Muscle layer of duodenum (tissue), 2 donors: ENCODE results near the gene PSTPIP2.
A peak's percentile ranks its signal among the peaks of the same experiment; 100 is the strongest.
"Not testable (repeated sequence)": the region's sequence is repeated elsewhere in the genome, so short reads cannot be mapped to it uniquely, and the experiment has no call there.

Experiments used
- H3K27ac ChIP-seq: one replicate; pipeline ENCODE4 v1.7.0; 2013; ENCODE audit warnings: mild to moderate bottlenecking, low read length
- H3K27me3 ChIP-seq: one replicate; pipeline ENCODE4 v1.7.0; 2013; ENCODE audit warnings: low read depth, mild to moderate bottlenecking, control low read depth, low read length
- H3K36me3 ChIP-seq, 2 donors: one replicate each; pipeline ENCODE4 v1.7.0; 2013; ENCODE audit warnings: low read length in 2 of 2, control low read depth in 1 of 2, mild to moderate bottlenecking in 1 of 2; ENCODE audit not compliant: insufficient read depth in 2 of 2, control insufficient read depth in 1 of 2
- H3K4me1 ChIP-seq, 2 donors: one replicate each; pipeline ENCODE4 v1.7.0; 2013; ENCODE audit warnings: low read length in 2 of 2, mild to moderate bottlenecking in 2 of 2, control low read depth in 1 of 2, moderate library complexity in 1 of 2; ENCODE audit not compliant: insufficient read depth in 2 of 2, control insufficient read depth in 1 of 2
- H3K4me3 ChIP-seq, 2 donors: one replicate each; pipeline ENCODE4 v1.7.0; 2013; ENCODE audit warnings: low read length in 2 of 2, low read depth in 1 of 2, mild to moderate bottlenecking in 1 of 2
- H3K9me3 ChIP-seq, 2 donors: one replicate each; pipeline ENCODE4 v1.7.0; 2013; ENCODE audit warnings: low read length in 2 of 2, control low read depth in 1 of 2, mild to moderate bottlenecking in 1 of 2; ENCODE audit not compliant: control insufficient read depth in 1 of 2
- donor health status: healthy.

Gene PSTPIP2

DNA sequence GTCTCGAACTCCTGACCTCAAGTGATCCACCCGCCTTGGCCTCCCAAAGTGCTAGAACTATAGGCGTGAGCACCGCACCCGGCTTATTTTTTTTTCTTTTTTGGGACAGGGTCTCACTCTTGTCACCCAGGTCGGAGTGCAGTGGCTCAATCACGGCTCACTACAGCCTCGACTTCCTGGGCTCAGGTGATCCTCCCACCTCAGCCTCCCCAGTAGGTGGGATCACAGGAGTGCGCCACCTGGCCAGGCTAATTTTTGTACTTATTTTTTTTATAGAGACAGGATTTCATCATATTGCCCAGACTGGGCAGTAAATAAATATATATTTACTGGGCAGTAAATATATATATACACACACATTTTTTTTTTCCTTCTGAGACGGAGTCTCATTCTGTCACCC, 23.5 kb upstream of the PSTPIP2 start:
- Histone ChIP-seq H3K4me1 (peaks cover 0 to 41% of the 10 kb centered on the region in 2 donors), H3K4me3 (no peak overlapping the region), H3K27me3 (no peaks in the 10 kb centered on the region), H3K36me3 (peaks cover 12 to 19% of the 10 kb centered on the region in 2 donors), H3K9me3 (no peaks in the 10 kb centered on the region), H3K27ac (no peak overlapping the region)

DNA sequence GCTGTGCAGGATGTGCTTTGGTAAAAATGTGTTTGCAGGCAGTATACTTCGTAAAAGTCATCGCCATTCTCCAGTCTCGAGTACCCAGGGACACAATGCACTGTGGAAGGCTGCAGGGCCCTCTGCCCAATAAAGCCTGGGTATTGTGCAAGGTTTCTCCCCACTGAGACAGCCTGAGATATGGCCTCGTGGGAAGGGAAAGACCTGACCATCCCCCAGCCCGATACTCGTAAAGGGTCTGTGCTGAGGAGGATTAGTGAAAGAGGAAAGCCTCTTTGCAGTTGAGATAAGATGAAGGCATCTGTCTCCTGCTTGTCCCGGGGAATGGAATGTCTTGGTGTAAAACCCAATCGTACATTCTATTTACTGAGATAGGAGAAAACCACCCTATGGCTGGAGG, 16.4 kb upstream of the PSTPIP2 start:
- not testable (repeated sequence) for H3K4me3 ChIP-seq, H3K9me3 ChIP-seq, H3K27me3 ChIP-seq, H3K27ac ChIP-seq
- H3K36me3 ChIP-seq = peaks cover 71 to 82% of the 10 kb centered on the region in 2 donors
- H3K4me1 ChIP-seq = peaks cover 0 to 15% of the 10 kb centered on the region in 2 donors

DNA sequence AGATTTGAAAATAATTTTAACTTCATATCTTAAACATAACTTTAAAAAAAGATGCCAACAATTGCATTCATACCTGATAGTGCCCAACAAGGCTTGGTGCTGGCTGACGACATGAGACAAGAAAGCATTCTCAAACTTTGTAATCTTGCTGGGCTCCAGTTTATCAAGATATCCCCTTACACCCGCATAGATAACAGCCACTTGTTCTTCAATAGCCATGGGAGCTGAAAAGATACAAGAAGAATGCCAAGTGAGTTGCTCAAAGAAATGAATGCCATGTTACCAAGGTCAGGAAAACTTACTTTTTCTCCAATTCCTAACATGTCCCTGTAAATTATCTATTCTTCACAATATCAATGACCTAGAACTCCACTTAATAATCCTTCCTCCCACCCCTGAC, 12.4 kb upstream of the PSTPIP2 start:
- no peaks in the 10 kb centered on the region for H3K27me3 ChIP-seq
- no peak overlapping the region for H3K4me3 ChIP-seq
- H3K27ac ChIP-seq = no peak overlapping the region
- no peaks in the 10 kb centered on the region for H3K9me3 ChIP-seq
- H3K4me1 ChIP-seq = no peaks in the 10 kb centered on the region
- peaks cover 66 to 87% of the 10 kb centered on the region in 2 donors for H3K36me3 ChIP-seq

DNA sequence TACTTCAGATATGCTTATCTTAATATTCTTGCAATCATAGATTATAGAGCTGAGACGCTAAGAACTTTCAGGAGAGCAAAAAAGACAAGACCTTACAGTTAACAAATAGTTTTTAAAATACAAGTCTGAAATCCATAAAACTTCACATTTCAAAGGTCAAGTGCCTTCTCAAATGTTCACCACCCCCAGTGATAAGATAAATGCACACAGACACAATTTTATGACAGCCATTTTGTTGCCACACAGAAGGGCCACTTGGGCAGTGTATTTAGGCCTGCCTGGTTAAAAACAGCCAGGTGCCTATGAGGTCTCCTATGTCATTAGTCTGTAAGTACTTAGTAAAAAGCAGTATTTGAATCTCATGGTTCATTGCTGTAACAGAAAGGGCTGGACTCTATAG, 8.1 kb upstream of the PSTPIP2 start:
- no peak overlapping the region for H3K4me3 ChIP-seq
- H3K27me3 ChIP-seq = no peaks in the 10 kb centered on the region
- no peak overlapping the region for H3K27ac ChIP-seq
- peaks cover 2 to 6% of the 10 kb centered on the region in 2 donors for H3K4me1 ChIP-seq
- peaks cover 33 to 47% of the 10 kb centered on the region in 2 donors for H3K36me3 ChIP-seq
- no peaks in the 10 kb centered on the region for H3K9me3 ChIP-seq

DNA sequence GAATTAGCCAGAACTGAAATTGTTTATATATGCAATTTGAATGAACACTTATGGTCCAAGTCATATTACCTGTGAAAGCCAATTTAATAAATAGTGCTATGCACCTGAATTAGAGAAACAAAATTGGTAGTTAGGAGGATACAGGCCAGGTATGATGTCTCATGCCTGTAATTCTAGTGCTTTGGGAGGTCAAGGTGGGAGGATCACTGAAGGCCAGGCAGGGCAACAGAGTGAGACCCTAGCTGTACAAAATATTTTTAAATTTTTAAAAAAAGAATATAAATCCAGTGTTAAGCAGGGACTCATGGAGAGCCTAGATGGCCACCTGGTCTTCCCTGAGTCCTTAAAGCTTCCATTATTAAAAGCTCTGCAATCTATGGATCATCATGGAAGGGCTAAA, 7.3 kb upstream of the PSTPIP2 start:
- Histone ChIP-seq H3K27ac (no peak overlapping the region), H3K36me3 (peaks cover 25 to 39% of the 10 kb centered on the region in 2 donors), H3K27me3 (no peaks in the 10 kb centered on the region), H3K4me1 (peaks cover 2 to 6% of the 10 kb centered on the region in 2 donors), H3K9me3 (no peaks in the 10 kb centered on the region), H3K4me3 (no peak overlapping the region)

DNA sequence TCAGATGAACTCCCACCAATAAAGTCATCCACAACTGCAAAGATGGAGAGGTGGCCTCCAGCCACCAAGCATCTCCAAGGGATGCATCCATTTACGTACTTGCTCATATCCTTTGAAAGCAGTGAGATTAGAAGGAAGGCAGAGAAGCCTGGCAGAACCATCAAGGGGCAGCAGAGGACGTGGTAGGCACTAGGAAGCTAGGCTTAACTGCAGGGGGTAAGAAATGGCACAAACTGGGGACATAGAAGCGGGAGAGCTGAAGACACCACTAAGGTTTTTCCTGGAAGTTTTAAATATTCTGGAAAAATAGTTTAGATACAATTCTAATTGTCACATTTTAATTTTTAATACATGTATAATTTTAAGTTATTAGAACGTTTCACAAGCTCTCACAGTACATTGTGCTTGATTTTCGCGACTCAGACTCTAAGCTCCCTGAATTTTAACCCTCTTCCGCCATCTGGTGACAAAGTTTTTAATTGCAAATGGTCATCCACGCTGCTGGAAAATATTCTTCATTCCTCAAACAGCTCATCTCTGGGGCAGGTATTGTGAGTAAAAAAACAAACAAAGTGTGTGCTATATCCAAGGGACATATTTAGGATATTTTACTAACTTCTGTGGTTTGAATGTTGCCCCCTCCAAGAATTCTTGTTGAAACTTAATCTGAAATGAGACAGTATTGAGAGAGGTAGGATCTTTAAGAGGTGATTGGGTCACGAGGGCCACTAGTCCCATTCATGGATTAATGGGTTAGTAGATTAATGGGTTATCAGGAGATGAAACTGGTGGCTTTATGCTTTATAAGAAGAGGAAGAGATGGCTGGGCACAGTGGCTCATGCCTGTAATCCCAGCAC, 1.6 kb upstream of the PSTPIP2 start:
- no peak overlapping the region for H3K4me3 ChIP-seq
- H3K9me3 ChIP-seq = no peaks in the 10 kb centered on the region
- no peaks in the 10 kb centered on the region for H3K36me3 ChIP-seq
- H3K27ac ChIP-seq = no peak overlapping the region
- H3K27me3 ChIP-seq = no peaks in the 10 kb centered on the region
- peaks cover 2 to 27% of the 10 kb centered on the region in 2 donors for H3K4me1 ChIP-seq

DNA sequence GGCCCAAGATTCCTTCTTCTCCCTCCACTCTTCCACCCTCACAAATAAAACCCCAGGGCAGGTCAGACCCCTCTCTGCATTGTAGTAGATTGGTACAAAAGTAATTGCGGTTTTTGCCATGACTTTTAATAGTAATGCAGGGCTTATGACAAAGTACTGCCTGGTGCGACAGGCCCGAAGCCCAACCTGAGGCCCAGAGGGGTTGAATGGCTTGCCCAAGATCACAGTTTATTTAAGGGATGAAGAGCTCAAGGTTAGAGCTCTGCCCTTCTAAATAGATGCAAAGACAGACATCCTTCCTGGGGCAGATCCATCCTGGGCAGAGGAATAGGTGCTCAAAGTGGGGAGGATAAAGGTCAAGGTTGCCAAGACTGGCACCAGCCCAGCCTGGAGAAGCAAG, 899 bp upstream of the PSTPIP2 start:
- Histone ChIP-seq H3K4me1 (peaks cover 2 to 27% of the 10 kb centered on the region in 2 donors), H3K9me3 (no peaks in the 10 kb centered on the region), H3K36me3 (no peaks in the 10 kb centered on the region), H3K27ac (no peak overlapping the region), H3K4me3 (no peak overlapping the region), H3K27me3 (no peaks in the 10 kb centered on the region)

DNA sequence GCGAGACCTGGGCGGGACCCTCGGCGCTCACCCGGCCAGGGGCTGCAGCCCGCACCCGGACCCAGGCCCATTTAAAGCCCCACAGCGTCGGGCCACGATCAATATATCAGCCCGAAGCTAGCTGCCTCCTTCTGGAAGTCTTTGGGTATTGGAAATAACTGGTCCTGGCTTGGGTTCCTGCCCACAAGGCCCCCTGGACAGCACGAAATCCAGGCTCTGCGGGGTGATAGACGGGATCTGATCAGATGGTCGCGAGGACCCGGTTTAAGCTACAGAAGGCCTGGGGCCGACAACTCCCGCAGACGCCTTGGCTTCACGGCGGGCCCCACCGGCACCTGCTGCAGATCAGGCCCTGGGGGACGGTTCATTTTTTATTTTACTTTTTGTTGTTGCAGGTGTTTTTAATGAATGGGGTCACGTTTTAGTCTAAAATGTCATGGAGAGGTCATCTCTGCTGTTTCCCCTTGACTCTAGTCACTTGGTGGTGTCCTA, 362 bp upstream of the PSTPIP2 start:
- H3K4me3 ChIP-seq = peak overlapping the region; percentile 44 to 90
- no peak overlapping the region for H3K27ac ChIP-seq
- H3K27me3 ChIP-seq = no peaks in the 10 kb centered on the region
- no peaks in the 10 kb centered on the region for H3K9me3 ChIP-seq
- H3K4me1 ChIP-seq = peaks cover under 1 to 26% of the 10 kb centered on the region in 2 donors
- no peaks in the 10 kb centered on the region for H3K36me3 ChIP-seq

DNA sequence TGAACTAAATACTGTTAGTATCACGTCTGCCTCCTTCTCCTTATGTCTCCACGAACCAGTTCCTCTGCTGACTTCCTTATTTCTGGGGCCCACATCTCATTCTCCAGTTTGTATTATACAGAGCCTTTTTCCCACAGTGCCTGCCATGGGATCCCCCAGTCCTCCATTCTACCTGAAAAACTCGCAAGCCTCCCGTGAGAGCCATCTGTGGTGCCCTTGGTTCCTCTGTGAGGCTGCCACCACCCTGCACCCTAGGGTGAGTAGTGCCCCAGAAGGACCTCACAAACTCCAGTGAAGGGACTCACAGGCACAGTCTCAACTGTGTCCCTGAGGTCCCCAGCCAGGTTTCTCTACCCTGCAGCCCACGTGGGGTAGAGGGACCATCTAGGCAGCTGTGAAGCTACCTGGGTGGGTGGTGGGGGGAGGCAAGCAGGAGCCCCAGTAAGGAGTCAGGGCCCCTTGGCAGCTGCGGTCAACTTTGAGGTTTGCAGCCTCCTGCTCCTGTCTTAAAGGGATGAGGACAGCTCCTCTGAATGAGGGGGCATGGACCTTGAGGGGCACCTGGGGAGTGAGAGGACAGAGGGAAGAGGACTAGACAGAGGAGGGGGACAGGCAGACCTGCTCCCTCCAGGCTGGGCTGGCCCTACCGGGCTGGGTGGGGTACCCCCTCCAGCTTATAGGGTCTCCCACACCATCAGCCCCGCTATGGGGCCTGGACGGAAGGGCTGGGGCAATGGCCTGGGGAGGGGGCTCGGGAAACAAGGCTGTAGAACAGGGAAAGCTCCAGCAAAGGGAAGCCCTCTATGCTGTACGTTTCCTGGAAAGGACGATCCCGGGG, 1.0 kb downstream of the PSTPIP2 start:
- no peaks in the 10 kb centered on the region for H3K36me3 ChIP-seq
- H3K27me3 ChIP-seq = no peaks in the 10 kb centered on the region
- no peak overlapping the region for H3K27ac ChIP-seq
- peak overlapping the region; percentile 65 to 90 for H3K4me3 ChIP-seq
- H3K4me1 ChIP-seq = peaks cover 0 to 21% of the 10 kb centered on the region in 2 donors
- no peaks in the 10 kb centered on the region for H3K9me3 ChIP-seq

- H3K27me3 ChIP-seq = no peaks in the 10 kb centered on the region
- no peak overlapping the region for H3K4me3 ChIP-seq
- H3K9me3 ChIP-seq = no peaks in the 10 kb centered on the region
- no peak overlapping the region for H3K27ac ChIP-seq
- H3K4me1 ChIP-seq = peaks cover 0 to 21% of the 10 kb centered on the region in 2 donors
- no peaks in the 10 kb centered on the region for H3K36me3 ChIP-seq
These were observed 1.8 kb downstream of the PSTPIP2 start for GRCh38 chr18:46070232-46070631.

DNA sequence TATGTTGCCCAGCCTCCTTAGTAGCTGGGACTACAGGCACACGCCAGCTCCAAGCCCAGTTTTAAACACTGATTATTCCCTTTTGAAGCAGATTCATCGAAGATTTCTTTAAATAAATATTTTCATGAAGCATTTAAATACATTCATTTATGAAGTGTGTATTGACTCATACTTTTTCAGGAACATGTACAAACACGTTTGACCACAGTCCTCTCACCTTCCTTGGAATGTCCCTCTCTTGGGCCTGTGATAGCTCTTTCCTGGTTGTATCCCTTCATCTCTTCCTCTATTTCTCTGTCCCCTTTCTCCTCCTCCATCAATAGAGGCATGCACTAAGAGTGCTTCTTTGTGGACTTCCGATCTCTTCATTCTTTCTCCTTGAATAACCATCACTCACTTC, 2.5 kb downstream of the PSTPIP2 start:
- no peaks in the 10 kb centered on the region for H3K36me3 ChIP-seq
- H3K4me1 ChIP-seq = peaks cover 0 to 21% of the 10 kb centered on the region in 2 donors
- H3K9me3 ChIP-seq = no peaks in the 10 kb centered on the region
- no peaks in the 10 kb centered on the region for H3K27me3 ChIP-seq
- no peak overlapping the region for H3K27ac ChIP-seq
- no peak overlapping the region for H3K4me3 ChIP-seq
